Esophagus muscularis mucosa (tissue), 4 donors: ENCODE data around the gene ZFP36L1. TPM values are rescaled to one million over a fixed set of nuclear protein-coding genes. Genes with fewer than 3 reads are reported as not detected.

Source experiments
- DNase-seq: peaks from one replicate; pipeline ENCODE4 v3.0.0-alpha.2; 2017; ENCODE audit errors: extremely low spot score
- H3K27ac ChIP-seq, 4 donors: fragments of 200-600 bp; sonication (generic); replicated peaks in 1 of 4; 1 replicate in 3 of 4; 2 replicates in 1 of 4; pipeline ENCODE4 v1.5.1; 2016 to 2019; ENCODE audit warnings: mild to moderate bottlenecking in 1 of 4
- H3K27me3 ChIP-seq, 4 donors: fragments of 200-600 bp; sonication (generic); one replicate each; pipeline versions ENCODE4 v1.5.1 to v1.6.0; 2016 to 2019
- H3K36me3 ChIP-seq, 4 donors: fragments of 200-600 bp; sonication (generic); one replicate each; pipeline ENCODE4 v1.5.1; 2016 to 2019
- H3K4me1 ChIP-seq, 4 donors: fragments of 200-600 bp; sonication (generic); one replicate each; pipeline ENCODE4 v1.5.1; 2016 to 2019
- H3K4me3 ChIP-seq, 4 donors: fragments of 200-600 bp; sonication (generic); 1 replicate in 2 of 4; 2 replicates in 2 of 4; pipeline ENCODE4 v1.5.1; 2016 to 2019; ENCODE audit warnings: mild to moderate bottlenecking in 4 of 4, moderate library complexity in 1 of 4
- H3K9me3 ChIP-seq, 4 donors: fragments of 200-600 bp; sonication (generic); 1 replicate in 3 of 4; 2 replicates in 1 of 4; pipeline ENCODE4 v1.5.1; 2016 to 2019
- EP300 ChIP-seq: sonication (generic); formaldehyde crosslinking; IDR thresholded peaks from one replicate; pipeline ENCODE4 v1.6.1; 2017; ENCODE audit warnings: antibody characterized with exemption
- POLR2A ChIP-seq: fragments of 450-650 bp; IDR thresholded peaks from one replicate; pipeline ENCODE4 v1.6.1; 2017; ENCODE audit warnings: antibody characterized with exemption, moderate library complexity, mild to moderate bottlenecking, low read depth
- POLR2AphosphoS5 ChIP-seq, 2 donors: sonication (generic); formaldehyde crosslinking; IDR thresholded peaks; one replicate each; pipeline ENCODE4 v1.6.1; 2017; ENCODE audit warnings: antibody characterized with exemption in 2 of 2
- WGBS: methylation state at CpG from one replicate; pipeline ENCODE4 v1.1.5; 2018; 5-methylcytosine and 5-hydroxymethylcytosine counted together
- intact Hi-C: fragments of 100-400 bp; cut with DNase I; formaldehyde crosslinking; loops from one replicate; pipeline ENCODE4 v1.15.1; 2023
- total RNA-seq, 4 donors: library from RNA; depleted of rRNA; stranded (reverse); fragments of >200 nt; gene quantifications; one replicate each; pipeline versions ENCODE4 v1.1.0 to v1.2.1, GENCODE V29; 2016
- TF ChIP-seq, protein P1 (sequence below), 3 experiments: fragments of 200-600 bp in 2 of 3; fragments of 450-650 bp in 1 of 3; sonication (generic) in 2 of 3; IDR thresholded peaks; one replicate each; pipeline ENCODE4 v1.5.1; 2017 to 2019; ENCODE audit warnings: antibody characterized with exemption in 3 of 3, mild to moderate bottlenecking in 2 of 3, moderate library complexity in 1 of 3

The ZFP36L1 gene
- total RNA-seq, 4 donors from 2014 or later: 191 to 704 (median 444) TPM

GRCh38 chr14:68836082-68836481 lies 43.2 kb upstream of the ZFP36L1 start:
- no peak overlapping the region for H3K27ac ChIP-seq
- H3K4me3 ChIP-seq: no peak overlapping the region
- H3K9me3 ChIP-seq: peaks cover 0 to 21% (median 5%) of the 10 kb centered on the region in 4 donors
- intact Hi-C loops: no loop called here
- no peaks in the 10 kb centered on the region for H3K27me3 ChIP-seq
- H3K4me1 ChIP-seq: peaks cover 0 to 5% (median 4%) of the 10 kb centered on the region in 4 donors
- WGBS: 89% methylated on average over 1 of the region's 1 CpG
- H3K36me3 ChIP-seq: no peaks in the 10 kb centered on the region
- TF ChIP-seq POLR2AphosphoS5 (IDR thresholded peaks at IDR 0.05): no peak
- TF ChIP-seq EP300: no peak
- TF ChIP-seq, protein P1, sequence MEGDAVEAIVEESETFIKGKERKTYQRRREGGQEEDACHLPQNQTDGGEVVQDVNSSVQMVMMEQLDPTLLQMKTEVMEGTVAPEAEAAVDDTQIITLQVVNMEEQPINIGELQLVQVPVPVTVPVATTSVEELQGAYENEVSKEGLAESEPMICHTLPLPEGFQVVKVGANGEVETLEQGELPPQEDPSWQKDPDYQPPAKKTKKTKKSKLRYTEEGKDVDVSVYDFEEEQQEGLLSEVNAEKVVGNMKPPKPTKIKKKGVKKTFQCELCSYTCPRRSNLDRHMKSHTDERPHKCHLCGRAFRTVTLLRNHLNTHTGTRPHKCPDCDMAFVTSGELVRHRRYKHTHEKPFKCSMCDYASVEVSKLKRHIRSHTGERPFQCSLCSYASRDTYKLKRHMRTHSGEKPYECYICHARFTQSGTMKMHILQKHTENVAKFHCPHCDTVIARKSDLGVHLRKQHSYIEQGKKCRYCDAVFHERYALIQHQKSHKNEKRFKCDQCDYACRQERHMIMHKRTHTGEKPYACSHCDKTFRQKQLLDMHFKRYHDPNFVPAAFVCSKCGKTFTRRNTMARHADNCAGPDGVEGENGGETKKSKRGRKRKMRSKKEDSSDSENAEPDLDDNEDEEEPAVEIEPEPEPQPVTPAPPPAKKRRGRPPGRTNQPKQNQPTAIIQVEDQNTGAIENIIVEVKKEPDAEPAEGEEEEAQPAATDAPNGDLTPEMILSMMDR (IDR thresholded peaks at IDR 0.05): no peak
- no peak for TF ChIP-seq POLR2A
- DNase-seq: no peak

GRCh38 chr14:68834816-68835215 lies 41.9 kb upstream of the ZFP36L1 start:
- Histone ChIP-seq H3K4me1 (no peaks in the 10 kb centered on the region), H3K27ac (no peak overlapping the region), H3K36me3 (no peaks in the 10 kb centered on the region), H3K4me3 (no peak overlapping the region), H3K27me3 (no peaks in the 10 kb centered on the region), H3K9me3 (peaks cover 0 to 21% (median 5%) of the 10 kb centered on the region in 4 donors)
- intact Hi-C loops: no loop called here
- TF ChIP-seq EP300: no peak
- no peak for TF ChIP-seq POLR2AphosphoS5 (IDR thresholded peaks at IDR 0.05)
- TF ChIP-seq, protein P1 (IDR thresholded peaks at IDR 0.05): no peak
- TF ChIP-seq POLR2A: no peak
- DNase-seq: no peak
- WGBS: 67% methylated on average over 6 of the region's 6 CpGs

GRCh38 chr14:68828698-68829097 lies 35.8 kb upstream of the ZFP36L1 start:
- Histone ChIP-seq H3K36me3 (no peaks in the 10 kb centered on the region), H3K9me3 (no peaks in the 10 kb centered on the region), H3K4me3 (no peak overlapping the region), H3K27me3 (no peaks in the 10 kb centered on the region), H3K4me1 (peaks cover 7 to 12% (median 8%) of the 10 kb centered on the region in 4 donors), H3K27ac (no peak overlapping the region)
- TF ChIP-seq, protein P1 (IDR thresholded peaks at IDR 0.05): no peak
- no peak for TF ChIP-seq POLR2A
- TF ChIP-seq POLR2AphosphoS5 (IDR thresholded peaks at IDR 0.05): no peak
- TF ChIP-seq EP300: no peak
- DNase-seq: no peak
- intact Hi-C loops: loop anchor here (5.0 kb wide), 1 partner anchor 991 kb away; no protein-coding TSS in a partner anchor

DNA sequence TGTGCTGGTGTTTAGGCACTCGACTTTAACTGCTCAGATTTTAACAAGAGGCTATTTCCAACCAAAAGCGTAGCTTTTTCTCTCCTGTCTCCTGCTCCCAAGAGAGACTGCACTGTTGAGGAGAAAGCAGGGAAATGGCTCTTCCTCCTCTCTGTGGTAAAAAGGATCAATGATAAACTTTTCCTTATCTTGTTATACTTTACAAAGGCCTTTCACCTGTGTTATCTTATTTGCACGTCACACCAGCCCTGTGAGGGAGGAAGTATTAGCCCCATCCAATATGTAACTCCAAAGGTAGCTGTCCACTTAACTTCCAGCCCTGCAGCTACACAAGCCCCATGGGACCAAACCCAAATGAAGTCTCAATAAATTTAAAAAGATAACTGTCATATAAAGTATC lies 32.9 kb upstream of the ZFP36L1 start:
- no peak for DNase-seq
- no peaks in the 10 kb centered on the region for H3K27me3 ChIP-seq
- no peak overlapping the region for H3K27ac ChIP-seq
- H3K36me3 ChIP-seq: no peaks in the 10 kb centered on the region
- H3K4me1 ChIP-seq: peaks cover 7 to 12% (median 8%) of the 10 kb centered on the region in 4 donors
- no peak for TF ChIP-seq EP300
- no peak for TF ChIP-seq POLR2AphosphoS5 (IDR thresholded peaks at IDR 0.05)
- TF ChIP-seq POLR2A: no peak
- TF ChIP-seq, protein P1 (IDR thresholded peaks at IDR 0.05): no peak
- H3K9me3 ChIP-seq: no peaks in the 10 kb centered on the region
- intact Hi-C loops: loop anchor here (5.0 kb wide), 1 partner anchor 988 kb away; no protein-coding TSS in a partner anchor
- WGBS: 94% methylated on average over 3 of the region's 3 CpGs
- H3K4me3 ChIP-seq: no peak overlapping the region
